ENCODE measurements around the gene DYNLT1.
"Not testable (repeated sequence)": the region's sequence is repeated elsewhere in the genome, so short reads cannot be mapped to it uniquely, and the experiment has no call there.

DYNLT1 gene

DNA sequence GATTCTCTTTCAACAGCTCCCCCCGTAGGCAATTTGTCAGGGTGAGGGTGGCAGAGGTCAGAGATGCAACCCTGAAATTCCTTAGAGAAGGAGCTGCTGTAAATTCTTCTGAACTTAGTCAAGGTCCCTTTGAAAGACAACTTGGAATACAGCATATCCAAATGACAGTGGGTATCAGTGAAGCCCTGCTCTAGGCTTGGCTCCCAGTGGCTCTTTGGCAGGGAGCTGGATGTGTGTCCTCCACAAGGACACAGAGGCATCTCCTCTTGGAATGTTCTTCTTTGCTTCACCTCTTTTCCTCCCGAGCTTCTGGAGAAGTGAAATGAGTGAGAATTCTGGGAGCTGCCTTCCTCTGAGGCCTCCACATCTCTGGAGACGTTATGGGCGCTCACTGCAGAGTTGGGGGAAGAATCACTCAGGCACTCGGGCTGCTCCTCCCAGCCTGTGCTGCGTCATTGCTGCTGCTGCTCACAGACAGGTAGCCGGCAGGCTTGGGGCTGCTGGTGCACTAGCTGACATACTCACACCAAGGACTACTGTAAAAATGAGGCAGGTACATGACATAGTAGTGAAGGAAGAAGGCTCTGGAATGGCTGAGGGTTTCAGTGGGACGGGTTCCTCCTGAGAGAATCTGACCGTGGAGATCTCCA is 34.1 kb downstream of the DYNLT1 start:
- no peaks in the 10 kb centered on the region for H3K27me3 ChIP-seq
- no peaks in the 10 kb centered on the region for H3K9me3 ChIP-seq
- H3K4me3 ChIP-seq (ENCODE audit: low read depth, low read length): no peak overlapping the region
- H3K4me1 ChIP-seq: 0 out of 2 replicates have a peak, but pooled peaks cover 4% of the 10 kb centered on the region
- no peak for TF ChIP-seq CTCF (IDR thresholded peaks at IDR 0.05; ENCODE audit: low read depth, low read length)
- H3K36me3 ChIP-seq: peaks cover 77% of the 10 kb centered on the region
- DNase-seq: no peak

DNA sequence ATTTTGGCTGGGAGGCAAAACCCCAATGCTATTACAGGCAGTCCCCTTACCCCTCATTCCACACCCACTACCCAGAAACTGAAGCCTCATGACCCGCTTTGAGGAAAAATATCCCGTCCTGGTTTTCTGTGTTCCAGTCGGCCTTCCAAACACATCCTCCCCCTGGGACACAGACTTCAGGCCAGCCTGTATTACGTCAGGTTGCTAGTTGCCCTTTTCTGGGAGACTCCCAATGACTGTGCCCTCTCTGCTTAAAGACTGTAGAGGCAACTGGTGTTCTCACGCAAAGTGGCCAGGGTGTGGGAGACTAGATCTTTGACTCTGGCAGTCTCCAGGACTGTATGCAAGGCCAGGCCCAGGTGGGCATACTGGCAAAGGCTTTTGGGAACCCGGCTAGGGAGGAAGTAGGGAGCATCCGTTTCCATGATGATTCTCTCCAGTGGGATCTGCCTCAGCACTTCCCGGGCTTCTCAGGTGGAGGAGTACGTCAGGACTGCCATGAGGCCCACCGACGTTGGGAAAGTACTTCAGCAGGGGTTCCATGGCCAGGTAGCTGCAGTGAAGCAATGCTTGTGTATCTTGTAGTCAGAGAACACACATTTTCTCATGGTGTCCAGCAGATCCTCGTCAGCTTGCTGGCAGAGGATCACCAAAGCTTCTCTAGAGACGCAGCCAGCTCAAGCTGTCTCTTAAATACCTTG is 34.9 kb downstream of the DYNLT1 start:
- H3K9me3 ChIP-seq: no peaks in the 10 kb centered on the region
- H3K36me3 ChIP-seq: peaks cover 74% of the 10 kb centered on the region
- H3K27me3 ChIP-seq: no peaks in the 10 kb centered on the region
- no peak for TF ChIP-seq CTCF (IDR thresholded peaks at IDR 0.05; ENCODE audit: low read depth, low read length)
- no peak for DNase-seq
- no peak overlapping the region for H3K4me3 ChIP-seq (ENCODE audit: low read depth, low read length)
- H3K4me1 ChIP-seq: 0 out of 2 replicates have a peak, but pooled peaks cover 4% of the 10 kb centered on the region

- no peak for DNase-seq
- Histone ChIP-seq H3K9me3 (no peaks in the 10 kb centered on the region), H3K36me3 (peaks cover 65% of the 10 kb centered on the region), H3K4me1 (peaks cover 10% of the 10 kb centered on the region), H3K4me3 (ENCODE audit: low read depth, low read length) (no peak overlapping the region), H3K27me3 (no peaks in the 10 kb centered on the region)
- no peak for TF ChIP-seq CTCF (IDR thresholded peaks at IDR 0.05; ENCODE audit: low read depth, low read length)
Measured at GRCh38 chr6:158608221-158608620, 36.3 kb downstream of the DYNLT1 start.

GRCh38 chr6:158607411-158608170 is 37.0 kb downstream of the DYNLT1 start:
- no peak for TF ChIP-seq CTCF (IDR thresholded peaks at IDR 0.05; ENCODE audit: low read depth, low read length)

DNA sequence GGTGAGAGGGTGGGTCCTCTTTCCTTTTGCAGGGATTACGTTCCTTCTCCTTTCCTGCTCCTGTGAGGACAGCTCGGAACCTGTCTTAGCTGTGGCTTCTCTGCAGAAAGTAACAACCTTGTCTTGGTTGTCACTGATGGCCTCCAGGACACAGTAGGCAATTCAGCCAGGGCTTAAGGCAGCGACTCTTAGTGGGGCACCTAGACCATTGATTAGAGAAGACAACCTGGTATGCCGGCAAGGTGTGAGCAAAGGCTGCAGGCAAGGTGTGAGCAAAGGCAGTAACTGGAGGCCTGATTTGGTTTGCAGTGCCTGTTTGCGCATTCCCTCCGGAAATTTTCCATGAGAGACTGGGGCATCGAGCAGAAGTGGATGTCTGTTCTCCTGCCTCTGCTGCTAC is 37.6 kb downstream of the DYNLT1 start:
- no peaks in the 10 kb centered on the region for H3K9me3 ChIP-seq
- TF ChIP-seq CTCF (IDR thresholded peaks at IDR 0.05; ENCODE audit: low read depth, low read length): no peak
- H3K4me3 ChIP-seq (ENCODE audit: low read depth, low read length): no peak overlapping the region
- H3K27me3 ChIP-seq: no peaks in the 10 kb centered on the region
- H3K36me3 ChIP-seq: peaks cover 62% of the 10 kb centered on the region
- peaks cover 10% of the 10 kb centered on the region for H3K4me1 ChIP-seq
- DNase-seq: no peak

More at GRCh38 chr6:158607411-158608170, 37.0 kb downstream of the DYNLT1 start:
- no peak overlapping the region for H3K4me3 ChIP-seq (ENCODE audit: low read depth, low read length)
- no peaks in the 10 kb centered on the region for H3K27me3 ChIP-seq
- H3K4me1 ChIP-seq: peaks cover 10% of the 10 kb centered on the region
- H3K9me3 ChIP-seq: no peaks in the 10 kb centered on the region
- DNase-seq: no peak
- H3K36me3 ChIP-seq: peaks cover 62% of the 10 kb centered on the region

GRCh38 chr6:158606011-158606410 is 38.5 kb downstream of the DYNLT1 start:
- not testable (repeated sequence) for DNase-seq; H3K27me3 ChIP-seq; H3K9me3 ChIP-seq; H3K4me1 ChIP-seq; H3K4me3 ChIP-seq (ENCODE audit: low read depth, low read length)
- peaks cover 54% of the 10 kb centered on the region for H3K36me3 ChIP-seq

All from BE2C (cell line).